ENCODE results near the gene UAP1.

DNA sequence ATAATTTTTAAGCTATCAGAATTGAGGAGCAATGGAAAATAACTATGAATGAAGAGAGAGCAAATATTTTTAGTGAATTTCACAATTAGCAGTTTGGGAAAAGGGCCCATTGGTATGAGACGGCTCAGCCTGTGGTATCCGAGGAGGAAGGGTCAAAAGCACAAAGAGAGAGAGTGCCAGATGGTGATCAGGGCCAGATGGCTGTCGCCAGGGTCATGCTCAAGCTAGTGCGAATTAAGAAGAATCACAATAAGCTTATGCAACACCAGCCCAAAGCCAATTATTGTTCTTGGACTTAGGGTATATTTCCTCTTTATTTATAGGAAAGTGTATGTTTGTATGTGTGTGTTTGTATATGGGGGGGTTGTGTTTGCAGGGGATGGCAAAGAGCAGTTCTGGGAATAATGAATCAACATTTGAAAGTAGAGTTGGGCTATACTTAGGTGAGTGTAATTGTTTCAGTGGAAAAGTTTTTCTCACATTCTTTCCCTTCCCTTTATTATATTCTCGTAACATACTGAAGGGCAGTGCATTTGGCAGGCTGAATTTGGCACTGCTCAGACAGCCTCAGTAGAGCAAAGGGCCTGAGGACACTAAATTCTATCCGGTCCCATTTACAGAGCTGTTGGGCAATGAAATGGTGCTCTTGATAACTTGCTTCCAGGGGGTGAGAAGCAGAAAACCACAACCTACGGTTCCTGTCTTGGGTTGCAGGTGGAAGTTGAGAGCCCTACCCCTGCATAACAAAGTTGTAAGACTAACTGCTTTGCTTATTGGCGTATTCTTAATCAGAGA is 51.3 kb downstream of the UAP1 start:
- TF ChIP-seq, protein P1, sequence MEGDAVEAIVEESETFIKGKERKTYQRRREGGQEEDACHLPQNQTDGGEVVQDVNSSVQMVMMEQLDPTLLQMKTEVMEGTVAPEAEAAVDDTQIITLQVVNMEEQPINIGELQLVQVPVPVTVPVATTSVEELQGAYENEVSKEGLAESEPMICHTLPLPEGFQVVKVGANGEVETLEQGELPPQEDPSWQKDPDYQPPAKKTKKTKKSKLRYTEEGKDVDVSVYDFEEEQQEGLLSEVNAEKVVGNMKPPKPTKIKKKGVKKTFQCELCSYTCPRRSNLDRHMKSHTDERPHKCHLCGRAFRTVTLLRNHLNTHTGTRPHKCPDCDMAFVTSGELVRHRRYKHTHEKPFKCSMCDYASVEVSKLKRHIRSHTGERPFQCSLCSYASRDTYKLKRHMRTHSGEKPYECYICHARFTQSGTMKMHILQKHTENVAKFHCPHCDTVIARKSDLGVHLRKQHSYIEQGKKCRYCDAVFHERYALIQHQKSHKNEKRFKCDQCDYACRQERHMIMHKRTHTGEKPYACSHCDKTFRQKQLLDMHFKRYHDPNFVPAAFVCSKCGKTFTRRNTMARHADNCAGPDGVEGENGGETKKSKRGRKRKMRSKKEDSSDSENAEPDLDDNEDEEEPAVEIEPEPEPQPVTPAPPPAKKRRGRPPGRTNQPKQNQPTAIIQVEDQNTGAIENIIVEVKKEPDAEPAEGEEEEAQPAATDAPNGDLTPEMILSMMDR (IDR thresholded peaks at IDR 0.05) = no peak
- no peak for TF ChIP-seq EZH2 (IDR thresholded peaks at IDR 0.05; ENCODE audit: borderline replicate concordance, insufficient read depth, low read depth, low read length, poor library complexity, severe bottlenecking)
